OCI-LY3 (cell line): ENCODE results near the gene GSE1.

ENCODE experiments used
- EZH2phosphoT487 ChIP-seq: fragments of 200-600 bp; shearing (Covaris generic); IDR thresholded peaks from 2 replicates; pipeline ENCODE4 v1.6.1; 2018; ENCODE audit warnings: antibody characterized with exemption, mixed run types, low read depth
- TF ChIP-seq, protein P1 (sequence below): fragments of 200-600, 300-600 bp; sonication (generic); IDR thresholded peaks from 2 replicates; pipeline ENCODE4 v1.5.1; 2014; ENCODE audit warnings: antibody characterized with exemption, low read length, low read depth

DNA sequence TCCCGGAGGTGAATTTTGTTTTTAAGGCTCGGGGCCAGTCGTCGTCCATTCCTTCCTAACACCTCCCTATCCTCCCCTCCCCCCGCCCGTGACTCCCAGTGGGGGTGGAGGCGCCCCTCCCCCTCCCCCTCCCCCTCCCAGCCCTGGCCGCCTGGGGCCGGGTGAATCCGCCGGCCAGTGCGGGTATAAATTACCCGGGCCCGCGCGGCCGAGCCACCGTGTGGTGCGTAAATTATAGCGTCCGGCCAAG lies 2.0 kb upstream of the GSE1 start:
- TF ChIP-seq, protein P1, sequence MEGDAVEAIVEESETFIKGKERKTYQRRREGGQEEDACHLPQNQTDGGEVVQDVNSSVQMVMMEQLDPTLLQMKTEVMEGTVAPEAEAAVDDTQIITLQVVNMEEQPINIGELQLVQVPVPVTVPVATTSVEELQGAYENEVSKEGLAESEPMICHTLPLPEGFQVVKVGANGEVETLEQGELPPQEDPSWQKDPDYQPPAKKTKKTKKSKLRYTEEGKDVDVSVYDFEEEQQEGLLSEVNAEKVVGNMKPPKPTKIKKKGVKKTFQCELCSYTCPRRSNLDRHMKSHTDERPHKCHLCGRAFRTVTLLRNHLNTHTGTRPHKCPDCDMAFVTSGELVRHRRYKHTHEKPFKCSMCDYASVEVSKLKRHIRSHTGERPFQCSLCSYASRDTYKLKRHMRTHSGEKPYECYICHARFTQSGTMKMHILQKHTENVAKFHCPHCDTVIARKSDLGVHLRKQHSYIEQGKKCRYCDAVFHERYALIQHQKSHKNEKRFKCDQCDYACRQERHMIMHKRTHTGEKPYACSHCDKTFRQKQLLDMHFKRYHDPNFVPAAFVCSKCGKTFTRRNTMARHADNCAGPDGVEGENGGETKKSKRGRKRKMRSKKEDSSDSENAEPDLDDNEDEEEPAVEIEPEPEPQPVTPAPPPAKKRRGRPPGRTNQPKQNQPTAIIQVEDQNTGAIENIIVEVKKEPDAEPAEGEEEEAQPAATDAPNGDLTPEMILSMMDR = no peak
- no peak for TF ChIP-seq EZH2phosphoT487
